PC-3 (cell line): ENCODE measurements around the gene PRPF40A.

Experiments
- EZH2 ChIP-seq: fragments of 300-600 bp; sonication (generic); IDR thresholded peaks from one replicate; pipeline ENCODE4 v1.6.1; 2017; ENCODE audit warnings: antibody characterized with exemption, mild to moderate bottlenecking, low read length; ENCODE audit not compliant: unreplicated experiment
- EZH2phosphoT487 ChIP-seq: fragments of 300-600 bp; sonication (generic); IDR thresholded peaks from 2 replicates; pipeline ENCODE4 v1.6.1; 2018; ENCODE audit warnings: mild to moderate bottlenecking, antibody characterized with exemption, low read length, borderline replicate concordance
- TF ChIP-seq, protein P1 (sequence below): fragments of 300-600 bp; sonication (generic); conservative IDR thresholded peaks from 2 replicates; pipeline ENCODE4 v1.5.1; 2017; ENCODE audit warnings: antibody characterized with exemption, low read depth, mild to moderate bottlenecking, low read length

DNA sequence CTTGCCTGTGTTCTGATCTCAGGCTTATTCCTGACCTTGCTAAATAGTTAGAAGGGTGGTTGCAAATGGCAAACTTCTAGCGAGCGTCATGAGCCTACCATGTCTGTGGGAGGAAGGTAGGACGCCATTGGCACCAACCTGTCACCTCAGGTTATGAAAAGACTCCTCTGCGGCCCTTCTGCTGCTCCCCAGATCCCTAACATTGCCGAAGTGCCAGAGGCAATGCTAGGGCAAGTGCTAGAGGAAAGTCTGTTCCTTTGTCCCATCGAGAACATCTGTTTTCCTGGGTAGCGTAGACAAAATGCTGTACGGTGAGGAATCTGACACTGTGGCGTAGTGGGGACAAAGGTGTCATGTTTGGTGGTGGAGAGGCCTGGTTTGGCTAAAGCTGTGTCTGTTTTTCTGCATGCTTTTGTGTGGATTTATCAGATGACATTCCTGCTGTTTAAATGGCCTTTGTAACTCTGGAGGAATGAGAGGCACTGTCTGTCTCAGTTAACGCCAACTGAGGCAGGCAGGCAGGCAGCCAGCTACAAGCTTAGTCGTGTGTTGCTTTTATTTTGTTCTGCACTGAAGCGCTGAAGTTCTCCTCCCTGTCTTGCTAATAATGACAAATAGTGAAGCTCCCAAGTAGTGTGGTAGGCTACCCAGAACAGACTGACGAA, 94.1 kb downstream of the PRPF40A start:
- TF ChIP-seq, protein P1, sequence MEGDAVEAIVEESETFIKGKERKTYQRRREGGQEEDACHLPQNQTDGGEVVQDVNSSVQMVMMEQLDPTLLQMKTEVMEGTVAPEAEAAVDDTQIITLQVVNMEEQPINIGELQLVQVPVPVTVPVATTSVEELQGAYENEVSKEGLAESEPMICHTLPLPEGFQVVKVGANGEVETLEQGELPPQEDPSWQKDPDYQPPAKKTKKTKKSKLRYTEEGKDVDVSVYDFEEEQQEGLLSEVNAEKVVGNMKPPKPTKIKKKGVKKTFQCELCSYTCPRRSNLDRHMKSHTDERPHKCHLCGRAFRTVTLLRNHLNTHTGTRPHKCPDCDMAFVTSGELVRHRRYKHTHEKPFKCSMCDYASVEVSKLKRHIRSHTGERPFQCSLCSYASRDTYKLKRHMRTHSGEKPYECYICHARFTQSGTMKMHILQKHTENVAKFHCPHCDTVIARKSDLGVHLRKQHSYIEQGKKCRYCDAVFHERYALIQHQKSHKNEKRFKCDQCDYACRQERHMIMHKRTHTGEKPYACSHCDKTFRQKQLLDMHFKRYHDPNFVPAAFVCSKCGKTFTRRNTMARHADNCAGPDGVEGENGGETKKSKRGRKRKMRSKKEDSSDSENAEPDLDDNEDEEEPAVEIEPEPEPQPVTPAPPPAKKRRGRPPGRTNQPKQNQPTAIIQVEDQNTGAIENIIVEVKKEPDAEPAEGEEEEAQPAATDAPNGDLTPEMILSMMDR, result no peak
- TF ChIP-seq EZH2 (no peak), EZH2phosphoT487 (no peak)
